Right ventricle myocardium superior (tissue), 1 donor: Measurements from ENCODE around the gene KATNA1. TPM values are rescaled to one million over a fixed set of nuclear protein-coding genes. Genes with fewer than 3 reads are reported as not detected.

Experiments used
- ATAC-seq: fragments of 200-7000 bp; cut with Tn5 transposase; one replicate; pipeline ENCODE4 v1.9.1; 2020; ENCODE audit warnings: mild to moderate bottlenecking; ENCODE audit not compliant: poor library complexity
- DNase-seq: peaks from one replicate; pipeline ENCODE4 v3.0.0-alpha.2; 2020
- intact Hi-C: fragments of 100-400 bp; cut with DNase I; formaldehyde crosslinking; loops from one replicate; pipeline ENCODE4 v1.11.2; 2022
- total RNA-seq: library from RNA; stranded (reverse); fragmentation: NEBNext Ultra II Directional; extraction: Animal tissue kit (Norgen Biotek cat#: 25700); gene quantifications from one replicate; pipeline ENCODE4 v1.2.1, GENCODE V29; 2021
- donor health status: DM: no; HTN: yes; CAD: no; lungs with severe emphysema.

The KATNA1 gene
- total RNA-seq, 1 donor from 2014 or later: 12.0 TPM

DNA sequence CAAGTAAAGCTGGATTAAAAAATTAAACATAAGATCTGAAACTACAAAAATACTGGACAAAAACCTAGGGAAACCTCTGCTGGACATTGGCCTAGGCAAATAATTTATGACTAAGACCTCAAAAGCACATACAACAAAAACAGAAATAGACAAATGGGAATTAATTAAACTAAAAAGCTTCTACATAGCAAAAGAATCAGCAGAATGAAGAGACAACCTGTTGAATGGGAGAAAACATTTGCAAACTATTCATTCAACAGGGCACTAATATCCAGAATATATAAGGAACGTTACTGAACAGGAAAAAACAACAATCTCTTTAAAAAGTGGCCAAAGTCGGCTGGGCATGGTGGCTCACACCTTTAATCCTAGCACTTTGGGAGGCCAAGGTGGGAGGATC lies 89.1 kb downstream of the KATNA1 start:
- intact Hi-C loops: loop anchor here (10.0 kb wide), 1 partner anchor 365 kb away; the partner anchor contains the start of gene RAET1G
- no peak for ATAC-seq

DNA sequence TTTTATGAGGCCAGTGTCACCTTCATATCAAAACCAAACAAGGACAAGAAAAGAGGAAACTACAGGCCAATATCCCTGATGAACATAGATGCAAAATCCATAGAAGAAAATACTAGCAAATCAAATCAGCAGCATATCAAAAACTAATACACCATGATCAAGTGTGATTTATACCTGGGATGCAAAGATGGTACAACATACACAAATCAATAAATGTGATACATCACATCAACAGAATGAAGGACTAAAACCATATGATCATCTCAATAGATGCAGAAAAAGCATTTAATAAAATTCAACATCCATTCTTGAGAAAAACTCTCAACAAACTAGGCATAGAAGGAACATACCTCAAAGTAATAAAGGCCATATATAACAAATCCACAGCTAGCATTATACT lies 90.5 kb downstream of the KATNA1 start:
- DNase-seq (no peak), ATAC-seq (no peak)
- intact Hi-C loops: loop anchor here (10.0 kb wide), 1 partner anchor 367 kb away; the partner anchor contains the start of gene RAET1G

More for the DNA sequence above, 89.1 kb downstream of the KATNA1 start:
- no peak for DNase-seq

DNA sequence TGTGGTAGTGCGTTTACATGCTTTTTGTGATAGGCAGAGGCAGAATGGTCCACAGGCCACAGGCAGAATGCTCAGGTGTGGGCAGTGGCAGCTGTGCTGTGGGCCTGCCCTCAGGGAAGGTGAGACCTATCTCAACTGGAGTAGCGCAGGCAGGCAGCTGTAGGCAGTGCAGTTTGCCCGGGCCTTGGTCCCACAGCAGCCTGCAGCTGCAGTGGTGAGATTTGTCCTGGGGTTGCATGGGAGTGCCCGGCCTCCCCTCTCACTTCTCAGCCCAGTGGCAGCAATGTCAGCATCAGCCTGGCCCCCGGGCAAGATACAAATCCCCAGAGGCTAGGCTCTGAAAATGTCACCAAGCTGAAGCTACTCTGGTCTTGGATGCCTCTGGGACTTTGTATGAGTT lies 96.6 kb downstream of the KATNA1 start:
- intact Hi-C loops: loop anchor here (10.0 kb wide), 1 partner anchor 373 kb away; the partner anchor contains the start of gene RAET1G
- DNase-seq: no peak
- ATAC-seq: no peak

DNA sequence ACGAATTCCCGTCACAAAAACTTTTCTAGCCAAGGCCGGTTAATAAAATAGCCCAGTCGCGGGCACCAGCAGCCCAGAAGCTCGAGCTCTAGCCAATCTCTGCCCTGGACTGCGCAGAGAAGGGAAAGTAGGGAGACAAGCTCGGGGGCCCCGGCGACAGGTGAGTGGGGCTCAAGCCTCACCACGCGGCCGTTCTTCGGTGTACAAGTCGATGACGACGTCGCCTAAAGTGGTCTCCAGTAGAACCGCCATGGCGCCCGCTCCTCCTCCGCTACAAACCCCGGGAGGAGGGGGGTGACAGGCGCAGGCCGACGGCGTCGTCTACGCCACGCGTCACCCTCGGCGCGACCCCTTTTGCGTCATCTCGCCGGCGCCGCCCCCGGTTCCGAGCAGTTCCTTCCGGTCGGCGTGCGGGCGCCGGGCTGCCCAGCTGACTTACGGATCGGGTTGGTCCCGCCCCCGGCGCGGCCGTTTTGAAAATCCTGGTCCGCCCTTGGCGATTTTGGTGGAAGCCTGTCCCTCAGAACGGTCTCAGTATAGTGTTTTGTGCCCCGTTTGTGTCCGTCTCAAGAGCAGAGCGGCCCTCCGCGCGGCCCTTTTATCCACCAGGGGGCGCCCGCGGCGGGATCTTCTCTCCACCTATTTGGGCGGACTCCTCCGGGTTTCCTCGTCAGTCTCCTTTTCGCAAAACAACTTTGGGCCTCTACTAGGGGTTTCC lies 102.6 kb downstream of the KATNA1 start, which contains the start of gene PPIL4:
PPIL4 (minus strand) TSS at position 290 of the 718 bp plus-strand sequence; CDS start at position 252, 38 bp downstream.
- ATAC-seq (peak; percentile 99), DNase-seq (peak; percentile 98)
- intact Hi-C loops: no loop called here

GRCh38 chr6:149545258-149545753 lies 103.2 kb downstream of the KATNA1 start:
- intact Hi-C loops: no loop called here
- no peak for DNase-seq
- peak; percentile 34 for ATAC-seq

Other genes with a start within 250 kb of the KATNA1 start
- gene SUMO4, start 248.5 kb downstream of the KATNA1 start, total RNA-seq: 0.22 TPM
- gene ZC3H12D, start 163.7 kb downstream of the KATNA1 start, total RNA-seq: 0.51 TPM
- 13.9 TPM for gene PPIL4, start 102.7 kb downstream of the KATNA1 start, total RNA-seq
- 47.9 TPM for gene GINM1, start 82.3 kb downstream of the KATNA1 start, total RNA-seq
- gene LATS1, start 69.4 kb upstream of the KATNA1 start, total RNA-seq: 9.1 TPM
- gene NUP43, start 97.8 kb upstream of the KATNA1 start, total RNA-seq: 29.3 TPM
- 182 TPM for gene PCMT1, start 101.0 kb upstream of the KATNA1 start, total RNA-seq
- 17.4 TPM for gene LRP11, start 215.6 kb upstream of the KATNA1 start, total RNA-seq
- 0.48 TPM for gene RAET1E, start 249.4 kb upstream of the KATNA1 start, total RNA-seq